ENCODE data around the gene ERGIC1. TPM values are rescaled to one million over a fixed set of nuclear protein-coding genes. Genes with fewer than 3 reads are reported as not detected.

Gene ERGIC1
- total and polyA plus RNA-seq, 2 of the 8 experiments (the other 6 are each of a cell fraction or from before 2014, with no cell fraction given): 95.3 to 106 TPM

DNA sequence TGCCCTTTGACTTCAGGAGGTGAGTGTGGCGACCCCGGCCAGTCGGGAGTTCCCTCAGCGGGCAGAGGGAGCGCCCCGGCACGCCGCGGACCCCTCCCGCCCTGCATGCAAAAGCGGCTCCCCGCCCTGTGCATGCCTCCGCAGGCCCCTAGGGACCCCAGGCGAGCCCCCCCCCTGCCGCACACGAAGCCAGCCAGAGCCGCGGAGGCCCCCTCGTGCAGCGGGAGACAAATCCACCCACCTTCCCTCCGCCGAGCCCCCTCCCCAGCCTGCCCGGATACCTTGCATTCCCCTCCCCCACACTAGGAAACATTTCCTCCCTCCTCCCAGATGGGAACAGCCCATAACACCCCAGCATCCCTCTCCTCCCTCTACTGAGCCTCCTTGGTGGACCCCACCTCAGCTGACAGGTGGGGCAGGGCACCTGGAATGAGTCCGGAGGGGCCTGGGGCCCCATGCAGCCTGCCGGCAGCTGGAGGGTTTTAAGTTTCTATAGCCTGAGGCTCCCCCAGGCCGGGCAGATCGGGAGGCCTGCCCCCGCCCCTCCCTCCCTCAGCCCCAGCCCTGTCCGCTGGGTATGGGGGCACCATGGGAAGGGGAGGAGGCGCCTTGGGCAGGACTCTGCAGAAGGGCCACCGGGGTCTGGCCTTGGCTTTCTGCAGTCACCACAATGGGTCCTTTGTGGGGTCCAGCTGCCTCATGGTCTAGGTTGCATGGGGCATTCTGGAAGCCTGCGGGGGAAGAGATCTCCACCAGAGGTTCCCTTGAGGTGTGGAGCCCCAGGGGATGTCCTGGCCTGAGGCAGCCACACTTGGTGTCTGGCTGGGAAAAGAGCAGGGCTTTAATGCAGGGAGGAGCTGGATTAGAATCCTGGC is 601 bp downstream of the ERGIC1 start (continued):
- TF ChIP-seq, protein P1, sequence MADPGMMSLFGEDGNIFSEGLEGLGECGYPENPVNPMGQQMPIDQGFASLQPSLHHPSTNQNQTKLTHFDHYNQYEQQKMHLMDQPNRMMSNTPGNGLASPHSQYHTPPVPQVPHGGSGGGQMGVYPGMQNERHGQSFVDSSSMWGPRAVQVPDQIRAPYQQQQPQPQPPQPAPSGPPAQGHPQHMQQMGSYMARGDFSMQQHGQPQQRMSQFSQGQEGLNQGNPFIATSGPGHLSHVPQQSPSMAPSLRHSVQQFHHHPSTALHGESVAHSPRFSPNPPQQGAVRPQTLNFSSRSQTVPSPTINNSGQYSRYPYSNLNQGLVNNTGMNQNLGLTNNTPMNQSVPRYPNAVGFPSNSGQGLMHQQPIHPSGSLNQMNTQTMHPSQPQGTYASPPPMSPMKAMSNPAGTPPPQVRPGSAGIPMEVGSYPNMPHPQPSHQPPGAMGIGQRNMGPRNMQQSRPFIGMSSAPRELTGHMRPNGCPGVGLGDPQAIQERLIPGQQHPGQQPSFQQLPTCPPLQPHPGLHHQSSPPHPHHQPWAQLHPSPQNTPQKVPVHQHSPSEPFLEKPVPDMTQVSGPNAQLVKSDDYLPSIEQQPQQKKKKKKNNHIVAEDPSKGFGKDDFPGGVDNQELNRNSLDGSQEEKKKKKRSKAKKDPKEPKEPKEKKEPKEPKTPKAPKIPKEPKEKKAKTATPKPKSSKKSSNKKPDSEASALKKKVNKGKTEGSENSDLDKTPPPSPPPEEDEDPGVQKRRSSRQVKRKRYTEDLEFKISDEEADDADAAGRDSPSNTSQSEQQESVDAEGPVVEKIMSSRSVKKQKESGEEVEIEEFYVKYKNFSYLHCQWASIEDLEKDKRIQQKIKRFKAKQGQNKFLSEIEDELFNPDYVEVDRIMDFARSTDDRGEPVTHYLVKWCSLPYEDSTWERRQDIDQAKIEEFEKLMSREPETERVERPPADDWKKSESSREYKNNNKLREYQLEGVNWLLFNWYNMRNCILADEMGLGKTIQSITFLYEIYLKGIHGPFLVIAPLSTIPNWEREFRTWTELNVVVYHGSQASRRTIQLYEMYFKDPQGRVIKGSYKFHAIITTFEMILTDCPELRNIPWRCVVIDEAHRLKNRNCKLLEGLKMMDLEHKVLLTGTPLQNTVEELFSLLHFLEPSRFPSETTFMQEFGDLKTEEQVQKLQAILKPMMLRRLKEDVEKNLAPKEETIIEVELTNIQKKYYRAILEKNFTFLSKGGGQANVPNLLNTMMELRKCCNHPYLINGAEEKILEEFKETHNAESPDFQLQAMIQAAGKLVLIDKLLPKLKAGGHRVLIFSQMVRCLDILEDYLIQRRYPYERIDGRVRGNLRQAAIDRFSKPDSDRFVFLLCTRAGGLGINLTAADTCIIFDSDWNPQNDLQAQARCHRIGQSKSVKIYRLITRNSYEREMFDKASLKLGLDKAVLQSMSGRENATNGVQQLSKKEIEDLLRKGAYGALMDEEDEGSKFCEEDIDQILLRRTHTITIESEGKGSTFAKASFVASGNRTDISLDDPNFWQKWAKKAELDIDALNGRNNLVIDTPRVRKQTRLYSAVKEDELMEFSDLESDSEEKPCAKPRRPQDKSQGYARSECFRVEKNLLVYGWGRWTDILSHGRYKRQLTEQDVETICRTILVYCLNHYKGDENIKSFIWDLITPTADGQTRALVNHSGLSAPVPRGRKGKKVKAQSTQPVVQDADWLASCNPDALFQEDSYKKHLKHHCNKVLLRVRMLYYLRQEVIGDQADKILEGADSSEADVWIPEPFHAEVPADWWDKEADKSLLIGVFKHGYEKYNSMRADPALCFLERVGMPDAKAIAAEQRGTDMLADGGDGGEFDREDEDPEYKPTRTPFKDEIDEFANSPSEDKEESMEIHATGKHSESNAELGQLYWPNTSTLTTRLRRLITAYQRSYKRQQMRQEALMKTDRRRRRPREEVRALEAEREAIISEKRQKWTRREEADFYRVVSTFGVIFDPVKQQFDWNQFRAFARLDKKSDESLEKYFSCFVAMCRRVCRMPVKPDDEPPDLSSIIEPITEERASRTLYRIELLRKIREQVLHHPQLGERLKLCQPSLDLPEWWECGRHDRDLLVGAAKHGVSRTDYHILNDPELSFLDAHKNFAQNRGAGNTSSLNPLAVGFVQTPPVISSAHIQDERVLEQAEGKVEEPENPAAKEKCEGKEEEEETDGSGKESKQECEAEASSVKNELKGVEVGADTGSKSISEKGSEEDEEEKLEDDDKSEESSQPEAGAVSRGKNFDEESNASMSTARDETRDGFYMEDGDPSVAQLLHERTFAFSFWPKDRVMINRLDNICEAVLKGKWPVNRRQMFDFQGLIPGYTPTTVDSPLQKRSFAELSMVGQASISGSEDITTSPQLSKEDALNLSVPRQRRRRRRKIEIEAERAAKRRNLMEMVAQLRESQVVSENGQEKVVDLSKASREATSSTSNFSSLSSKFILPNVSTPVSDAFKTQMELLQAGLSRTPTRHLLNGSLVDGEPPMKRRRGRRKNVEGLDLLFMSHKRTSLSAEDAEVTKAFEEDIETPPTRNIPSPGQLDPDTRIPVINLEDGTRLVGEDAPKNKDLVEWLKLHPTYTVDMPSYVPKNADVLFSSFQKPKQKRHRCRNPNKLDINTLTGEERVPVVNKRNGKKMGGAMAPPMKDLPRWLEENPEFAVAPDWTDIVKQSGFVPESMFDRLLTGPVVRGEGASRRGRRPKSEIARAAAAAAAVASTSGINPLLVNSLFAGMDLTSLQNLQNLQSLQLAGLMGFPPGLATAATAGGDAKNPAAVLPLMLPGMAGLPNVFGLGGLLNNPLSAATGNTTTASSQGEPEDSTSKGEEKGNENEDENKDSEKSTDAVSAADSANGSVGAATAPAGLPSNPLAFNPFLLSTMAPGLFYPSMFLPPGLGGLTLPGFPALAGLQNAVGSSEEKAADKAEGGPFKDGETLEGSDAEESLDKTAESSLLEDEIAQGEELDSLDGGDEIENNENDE (IDR thresholded peaks at IDR 0.05; ENCODE audit: insufficient replicate concordance, low read length): no peak
- TF ChIP-seq CBX5 (IDR thresholded peaks at IDR 0.05; ENCODE audit: low read depth, low read length): no peak
- no peak for TF ChIP-seq CEBPB (IDR thresholded peaks at IDR 0.05; ENCODE audit: low read depth, low read length)
- TF ChIP-seq PHF8 (conservative IDR thresholded peaks at IDR 0.05; ENCODE audit: low read depth, low read length): peak; percentile 74; the same call in 1 of the 2 replicates
- TF ChIP-seq BRCA1 (IDR thresholded peaks at IDR 0.05; ENCODE audit: low read depth, low read length): no peak
- TF ChIP-seq SUZ12 (IDR thresholded peaks at IDR 0.05; ENCODE audit: low read length): no peak
- TF ChIP-seq NRF1 (IDR thresholded peaks at IDR 0.05; ENCODE audit: low read depth, low read length): no peak
- TF ChIP-seq CHD1 (IDR thresholded peaks at IDR 0.05; ENCODE audit: low read depth, low read length): no peak
